ENCODE data around the gene AIP.

- TF ChIP-seq CTCF (IDR thresholded peaks at IDR 0.05): no peak
- TF ChIP-seq EZH2 (IDR thresholded peaks at IDR 0.05; ENCODE audit: borderline replicate concordance, insufficient read depth, low read depth, low read length, poor library complexity, severe bottlenecking): no peak
Observed at GRCh38 chr11:67483831-67484665, 1.2 kb downstream of the AIP start.
